HEK293T (cell line): Measurements from ENCODE around the gene FKBP5.

ENCODE experiments used
- BHLHE40 ChIP-seq: fragments of 450-650 bp; IDR thresholded peaks from 2 replicates; pipeline ENCODE4 v1.6.1; 2016; ENCODE audit warnings: mild to moderate bottlenecking, moderate library complexity, borderline replicate concordance
- ELF4 ChIP-seq: fragments of 450-650 bp; IDR thresholded peaks from 2 replicates; pipeline ENCODE4 v1.6.1; 2017; ENCODE audit warnings: antibody characterized with exemption
- FOXA1 ChIP-seq: fragments of 450-650 bp; IDR thresholded peaks from 2 replicates; pipeline ENCODE4 v1.6.1; 2016; ENCODE audit warnings: mild to moderate bottlenecking
- FOXK2 ChIP-seq: fragments of 450-650 bp; IDR thresholded peaks from 2 replicates; pipeline ENCODE4 v1.6.1; 2016; ENCODE audit warnings: mild to moderate bottlenecking
- FOXM1 ChIP-seq: fragments of 450-650 bp; IDR thresholded peaks from 2 replicates; pipeline ENCODE4 v1.6.1; 2017; ENCODE audit warnings: mild to moderate bottlenecking, borderline replicate concordance
- HDGF ChIP-seq: fragments of 450-650 bp; IDR thresholded peaks from 2 replicates; pipeline ENCODE4 v1.6.1; 2017; ENCODE audit warnings: antibody characterized with exemption, borderline replicate concordance
- L3MBTL2 ChIP-seq: fragments of 450-650 bp; conservative IDR thresholded peaks from 2 replicates; pipeline ENCODE4 v1.6.1; 2016; ENCODE audit warnings: mild to moderate bottlenecking
- NFRKB ChIP-seq: fragments of 450-650 bp; IDR thresholded peaks from 2 replicates; pipeline ENCODE4 v1.6.1; 2016; ENCODE audit warnings: mild to moderate bottlenecking, moderate library complexity
- SP1 ChIP-seq: fragments of 450-650 bp; IDR thresholded peaks from 2 replicates; pipeline ENCODE4 v1.6.1; 2017
- SUZ12 ChIP-seq: fragments of 450-650 bp; IDR thresholded peaks from 2 replicates; pipeline ENCODE4 v1.6.1; 2016; ENCODE audit warnings: mild to moderate bottlenecking
- ZNF384 ChIP-seq: fragments of 450-650 bp; IDR thresholded peaks from 2 replicates; pipeline ENCODE4 v1.6.1; 2016

GRCh38 chr6:35665573-35665972 lies 23.1 kb downstream of the FKBP5 start:
- TF ChIP-seq BHLHE40 (no peak), FOXM1 (no peak), HDGF (no peak), SP1 (no peak), FOXK2 (no peak), L3MBTL2 (no peak), SUZ12 (no peak), ELF4 (no peak), FOXA1 (no peak), ZNF384 (no peak), NFRKB (no peak)
